NCI-H524 treated with DMSO at 0.1 percent for 48 hours (cell line): ENCODE data around the gene ZNF334.

Experiments used
- DNase-seq: peaks from one replicate; lab custom pipeline; 2025; lab: John Stamatoyannopoulos, UW

ZNF334 gene

GRCh38 chr20:46485431-46485830 lies 27.9 kb downstream of the ZNF334 start:
- DNase-seq = no peak

- DNase-seq = no peak
These were observed 28.4 kb downstream of the ZNF334 start for GRCh38 chr20:46484954-46485353.

- no peak for DNase-seq
These were observed 29.5 kb downstream of the ZNF334 start for GRCh38 chr20:46483879-46484278.

- DNase-seq = no peak
These were observed 30.5 kb downstream of the ZNF334 start for GRCh38 chr20:46482864-46483263.

GRCh38 chr20:46477640-46478039 lies 35.7 kb downstream of the ZNF334 start:
- no peak for DNase-seq

- no peak for DNase-seq
These were observed 36.1 kb downstream of the ZNF334 start for GRCh38 chr20:46477225-46477624.

GRCh38 chr20:46468508-46468907 lies 44.9 kb downstream of the ZNF334 start:
- DNase-seq = no peak

GRCh38 chr20:46464451-46464850 lies 48.9 kb downstream of the ZNF334 start:
- DNase-seq = no peak

- DNase-seq = no peak
These were observed 49.5 kb downstream of the ZNF334 start for GRCh38 chr20:46463852-46464251.

GRCh38 chr20:46461808-46462207 lies 51.6 kb downstream of the ZNF334 start:
- DNase-seq = no peak

GRCh38 chr20:46458866-46459750 lies 54.3 kb downstream of the ZNF334 start:
- DNase-seq = no peak

GRCh38 chr20:46456255-46457028 lies 56.9 kb downstream of the ZNF334 start:
- no peak for DNase-seq

- DNase-seq = no peak
These were observed 57.6 kb downstream of the ZNF334 start for GRCh38 chr20:46455729-46456128.
